RWPE2 (cell line): ENCODE results near the gene CLBA1.

ENCODE experiments used
- ATAC-seq: fragments of 200-7000 bp; cut with Tn5 transposase; 3 replicates; pipeline ENCODE4 v1.9.1; 2021; ENCODE audit warnings: low read depth
- DNase-seq: peaks from one replicate; pipeline ENCODE4 v3.0.0-alpha.2; 2020; ENCODE audit warnings: low spot score
- H3K27ac ChIP-seq: fragments of 450-650 bp; 2 replicates; pipeline ENCODE4 v1.5.1; 2017; ENCODE audit warnings: mild to moderate bottlenecking; ENCODE audit not compliant: poor library complexity, severe bottlenecking
- H3K27me3 ChIP-seq: fragments of 250-450 bp; sonication (Bioruptor Pico); 2 replicates; pipeline ENCODE4 v1.5.1; 2021; ENCODE audit warnings: mild to moderate bottlenecking, moderate library complexity; ENCODE audit not compliant: insufficient read depth, poor library complexity, severe bottlenecking
- H3K36me3 ChIP-seq: fragments of 250-450 bp; sonication (Bioruptor Pico); 2 replicates; pipeline ENCODE4 v1.5.1; 2020; ENCODE audit warnings: low read depth, mild to moderate bottlenecking, moderate library complexity
- H3K4me1 ChIP-seq: fragments of 250-450 bp; sonication (Bioruptor Pico); 2 replicates; pipeline ENCODE4 v1.5.1; 2021; ENCODE audit warnings: mild to moderate bottlenecking, moderate library complexity; ENCODE audit not compliant: insufficient read depth, poor library complexity, severe bottlenecking
- H3K4me3 ChIP-seq: fragments of 250-450 bp; sonication (Bioruptor Pico); 2 replicates; pipeline ENCODE4 v1.5.1; 2021; ENCODE audit warnings: mild to moderate bottlenecking, moderate library complexity; ENCODE audit not compliant: severe bottlenecking
- H3K9me3 ChIP-seq: fragments of 250-450 bp; sonication (Bioruptor Pico); 2 replicates; pipeline ENCODE4 v1.5.1; 2021; ENCODE audit warnings: mild to moderate bottlenecking, moderate library complexity; ENCODE audit not compliant: severe bottlenecking
- CTCF ChIP-seq: fragments of 450-650 bp; IDR thresholded peaks from one replicate; pipeline ENCODE4 v1.5.1; 2017; ENCODE audit warnings: mild to moderate bottlenecking, moderate library complexity; ENCODE audit not compliant: poor library complexity, severe bottlenecking

CLBA1 gene

GRCh38 chr14:104981699-104982541 is 3.7 kb upstream of the CLBA1 start:
- H3K27ac ChIP-seq: no peak overlapping the region
- no peaks in the 10 kb centered on the region for H3K27me3 ChIP-seq
- no peaks in the 10 kb centered on the region for H3K36me3 ChIP-seq
- no peak overlapping the region for H3K4me3 ChIP-seq
- peak; percentile 58 for DNase-seq
- no peaks in the 10 kb centered on the region for H3K9me3 ChIP-seq
- H3K4me1 ChIP-seq: peaks cover 13% of the 10 kb centered on the region
- no peak for ATAC-seq
- TF ChIP-seq CTCF: no peak

- no peak for ATAC-seq
- no peak overlapping the region for H3K27ac ChIP-seq
Observed at GRCh38 chr14:104982548-104983230, 2.9 kb upstream of the CLBA1 start.

GRCh38 chr14:104983231-104983721 is 2.3 kb upstream of the CLBA1 start:
- Histone ChIP-seq H3K4me1 (peaks cover 12% of the 10 kb centered on the region), H3K9me3 (no peaks in the 10 kb centered on the region), H3K27ac (no peak overlapping the region), H3K27me3 (no peaks in the 10 kb centered on the region), H3K4me3 (no peak overlapping the region), H3K36me3 (no peaks in the 10 kb centered on the region)
- no peak for TF ChIP-seq CTCF
- DNase-seq: peak; percentile 61
- ATAC-seq: no peak

More at GRCh38 chr14:104982548-104983230, 2.9 kb upstream of the CLBA1 start:
- Histone ChIP-seq H3K27me3 (no peaks in the 10 kb centered on the region), H3K9me3 (no peaks in the 10 kb centered on the region), H3K4me3 (no peak overlapping the region), H3K36me3 (no peaks in the 10 kb centered on the region), H3K4me1 (peaks cover 12% of the 10 kb centered on the region)
- DNase-seq: peak; percentile 62
- no peak for TF ChIP-seq CTCF

GRCh38 chr14:104984056-104984894 is 1.3 kb upstream of the CLBA1 start:
- H3K27ac ChIP-seq: no peak overlapping the region
- H3K27me3 ChIP-seq: no peaks in the 10 kb centered on the region
- H3K9me3 ChIP-seq: no peaks in the 10 kb centered on the region
- ATAC-seq (no peak), DNase-seq (peak; percentile 70)
- H3K4me1 ChIP-seq: peaks cover 12% of the 10 kb centered on the region
- H3K36me3 ChIP-seq: no peaks in the 10 kb centered on the region
- TF ChIP-seq CTCF: no peak
- H3K4me3 ChIP-seq: no peak overlapping the region
